HG03521 (cell line): ENCODE data around the gene ANKRD33.
"Not testable (repeated sequence)": the region's sequence is repeated elsewhere in the genome, so short reads cannot be mapped to it uniquely, and the experiment has no call there.

Source experiments
- ATAC-seq: cut with Tn5 transposase; IDR thresholded peaks from one replicate; pipeline ENCODE4 v1.9.1; 2021; ENCODE audit warnings: mild to moderate bottlenecking, moderate library complexity; ENCODE audit not compliant: unreplicated experiment

ANKRD33 gene

DNA sequence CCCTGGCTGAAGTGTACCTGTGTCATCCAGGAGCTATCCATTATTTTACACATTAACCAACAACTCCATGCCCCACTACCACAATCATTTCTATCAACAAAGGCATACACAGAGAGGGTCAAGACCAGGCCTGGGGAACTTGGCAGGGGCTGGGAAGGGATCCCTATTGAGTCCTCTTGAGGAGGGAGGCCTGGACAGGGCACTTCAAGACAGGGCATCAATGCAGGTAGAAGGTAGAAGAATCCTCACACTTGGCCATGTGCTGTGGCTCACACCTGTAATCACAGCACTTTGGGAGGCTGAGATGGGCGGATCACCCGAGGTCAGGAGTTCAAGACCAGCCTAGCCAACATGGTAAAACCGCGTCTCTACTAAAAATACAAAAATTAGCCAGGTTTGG lies 13.4 kb upstream of the ANKRD33 start:
- ATAC-seq = no peak

DNA sequence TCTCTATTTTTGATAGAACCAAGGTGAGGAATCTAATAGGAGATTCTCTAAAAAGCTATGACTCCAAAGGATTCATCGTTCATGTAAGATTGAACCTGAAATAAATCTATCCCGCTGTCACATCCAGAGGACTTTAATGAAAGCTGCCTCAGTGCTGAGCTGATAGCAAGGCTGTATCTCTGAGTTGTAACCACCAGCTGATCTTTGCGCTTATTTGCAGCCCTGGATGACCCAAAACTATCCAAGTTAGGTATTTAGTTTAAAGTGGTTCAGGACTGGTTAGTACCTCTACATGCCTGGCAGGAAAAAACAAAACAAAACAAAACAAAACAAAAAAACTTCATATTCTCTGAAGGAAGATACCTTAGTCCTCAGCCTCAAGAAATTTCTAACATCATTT lies 8.8 kb upstream of the ANKRD33 start:
- ATAC-seq = no peak

DNA sequence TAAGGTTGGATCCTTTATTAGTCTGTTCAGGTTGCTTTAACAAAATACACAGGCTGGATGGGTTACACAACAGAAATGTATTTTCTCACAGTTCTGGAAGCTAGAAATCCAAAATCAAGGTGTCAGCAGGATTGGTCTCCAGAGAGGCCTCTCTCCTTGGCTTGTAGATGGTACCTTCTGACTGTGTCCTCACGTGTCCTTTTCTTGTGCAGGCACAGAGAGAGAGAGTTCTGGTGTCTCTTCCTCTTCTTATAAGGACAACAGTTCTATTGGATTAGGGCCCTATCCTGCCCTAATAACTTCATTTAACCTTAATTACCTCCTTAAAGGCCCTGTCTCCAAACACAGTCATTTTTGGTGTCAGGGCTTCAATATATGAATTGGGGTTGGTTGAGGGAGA lies 4.6 kb upstream of the ANKRD33 start:
- no peak for ATAC-seq

DNA sequence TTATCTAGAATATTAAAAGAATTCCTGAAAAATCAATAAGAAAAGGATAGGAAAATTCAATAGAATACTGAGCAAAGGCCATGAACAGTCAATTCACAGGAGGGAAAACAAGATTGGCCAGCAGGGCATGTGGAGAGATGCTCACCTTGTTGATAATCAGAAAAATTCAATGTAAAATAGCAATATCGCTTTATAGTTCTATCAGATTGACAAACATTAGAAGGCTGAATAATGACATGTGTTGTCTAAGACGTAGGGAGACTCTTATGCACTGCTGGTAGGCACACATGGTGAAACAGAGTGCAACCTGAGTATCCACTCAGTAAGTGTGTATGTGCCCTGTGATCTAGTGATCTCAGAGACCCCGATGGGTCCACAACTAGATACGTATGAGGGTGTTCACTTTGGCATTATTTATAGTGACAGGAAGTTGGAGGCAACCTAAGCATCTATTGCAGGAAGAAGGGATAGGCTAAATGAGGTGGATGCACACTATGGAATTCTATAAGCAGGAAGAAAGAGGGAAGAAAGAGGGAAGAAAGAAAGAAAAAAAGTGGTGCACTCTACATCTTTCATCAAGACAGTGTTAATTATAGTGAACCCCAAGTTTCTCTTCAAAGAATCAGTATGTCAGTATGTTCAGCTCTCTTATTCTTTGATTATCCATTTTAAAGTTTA lies 3.8 kb upstream of the ANKRD33 start:
- ATAC-seq = no peak

DNA sequence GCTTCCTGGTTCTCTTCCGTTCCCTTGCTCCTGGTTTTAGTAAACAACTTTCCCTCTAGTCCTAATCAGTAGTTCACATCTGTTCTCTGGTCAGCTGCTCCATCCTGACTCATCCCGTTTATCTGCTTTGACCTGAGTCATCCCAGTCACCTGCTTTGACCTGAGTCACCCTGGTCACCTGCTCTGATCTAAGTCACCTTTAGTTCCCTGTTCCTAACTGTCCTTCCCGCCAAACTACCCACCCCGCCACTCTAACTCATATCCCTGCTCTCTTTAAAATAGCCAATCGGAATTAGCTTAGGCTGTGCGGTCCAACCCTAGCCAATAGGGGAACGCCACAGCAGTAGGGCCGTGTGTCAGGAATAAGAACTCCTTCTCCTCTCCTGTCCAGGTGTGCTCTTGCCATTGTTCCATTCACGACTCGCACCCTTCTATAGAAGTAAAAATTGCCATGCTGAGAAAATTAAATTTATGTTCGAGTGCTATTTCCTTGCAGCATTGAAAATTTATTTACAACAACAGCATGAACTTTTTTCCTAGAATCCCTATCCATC lies 3.1 kb upstream of the ANKRD33 start:
- ATAC-seq = no peak

DNA sequence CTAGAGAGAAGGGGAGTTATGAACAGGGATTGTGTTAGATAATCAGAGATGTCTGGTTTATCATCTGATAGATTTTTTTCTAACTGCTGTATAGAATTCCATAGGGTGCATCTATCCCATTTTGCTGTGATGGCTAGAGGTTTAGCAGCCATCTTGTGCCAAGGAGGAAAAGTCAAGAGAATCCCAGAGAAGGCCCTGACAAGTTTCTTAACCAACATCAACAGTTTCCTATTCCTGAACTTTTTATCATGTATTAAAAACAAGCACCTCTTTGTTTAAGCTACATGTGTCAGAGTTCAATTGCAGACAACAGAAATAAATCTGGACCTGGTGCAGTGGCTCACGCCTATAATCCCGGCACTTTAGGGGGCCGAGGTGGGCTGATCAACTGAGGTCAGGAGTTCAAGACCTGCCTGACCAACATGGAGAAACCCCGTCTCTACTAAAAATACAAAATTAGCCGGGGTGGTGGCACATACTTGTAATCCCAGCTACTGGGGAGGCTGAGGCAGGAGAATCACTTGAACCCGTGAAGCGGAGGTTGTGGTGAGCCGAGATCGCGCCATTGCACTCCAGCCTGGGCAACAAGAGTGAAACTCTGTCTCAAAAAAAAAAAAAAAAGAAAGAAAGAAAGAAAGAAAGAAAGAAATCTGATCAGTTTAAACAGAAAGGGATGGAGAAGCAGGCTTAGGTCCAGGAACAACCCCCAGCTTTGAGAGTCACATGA lies 2.4 kb upstream of the ANKRD33 start:
- not testable (repeated sequence) for ATAC-seq

DNA sequence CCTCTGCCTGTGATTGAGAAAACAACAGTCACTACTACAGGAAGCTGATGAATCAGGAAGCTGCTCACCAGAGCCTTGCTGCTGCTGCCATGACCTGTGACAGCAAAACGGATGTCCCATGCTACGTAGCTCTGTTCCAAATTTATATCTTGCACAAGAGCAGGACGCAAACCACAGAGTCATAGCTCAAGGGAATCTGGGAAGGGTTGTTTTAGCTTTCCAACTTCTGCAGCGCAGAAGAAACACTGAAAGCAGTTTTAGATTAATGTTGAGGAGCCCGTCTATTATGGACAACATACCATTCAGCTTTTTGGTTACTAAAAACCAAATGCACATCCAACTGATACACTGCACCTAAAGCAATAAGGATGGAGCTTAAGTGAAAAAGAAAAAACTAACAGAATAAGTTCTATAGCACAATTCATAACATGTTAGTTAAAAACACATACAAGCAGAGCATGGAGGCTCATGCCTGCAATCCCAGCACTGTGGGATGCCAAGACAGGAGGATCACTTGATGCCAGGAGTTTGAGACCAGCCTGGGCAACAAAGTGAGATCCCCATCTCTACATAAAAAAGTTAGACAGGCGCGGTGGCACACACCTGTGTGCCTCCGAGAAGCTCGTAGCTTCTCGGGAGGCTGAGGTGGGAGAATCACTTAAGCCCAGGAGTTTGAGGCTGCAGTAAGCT lies 1.7 kb upstream of the ANKRD33 start:
- no peak for ATAC-seq

DNA sequence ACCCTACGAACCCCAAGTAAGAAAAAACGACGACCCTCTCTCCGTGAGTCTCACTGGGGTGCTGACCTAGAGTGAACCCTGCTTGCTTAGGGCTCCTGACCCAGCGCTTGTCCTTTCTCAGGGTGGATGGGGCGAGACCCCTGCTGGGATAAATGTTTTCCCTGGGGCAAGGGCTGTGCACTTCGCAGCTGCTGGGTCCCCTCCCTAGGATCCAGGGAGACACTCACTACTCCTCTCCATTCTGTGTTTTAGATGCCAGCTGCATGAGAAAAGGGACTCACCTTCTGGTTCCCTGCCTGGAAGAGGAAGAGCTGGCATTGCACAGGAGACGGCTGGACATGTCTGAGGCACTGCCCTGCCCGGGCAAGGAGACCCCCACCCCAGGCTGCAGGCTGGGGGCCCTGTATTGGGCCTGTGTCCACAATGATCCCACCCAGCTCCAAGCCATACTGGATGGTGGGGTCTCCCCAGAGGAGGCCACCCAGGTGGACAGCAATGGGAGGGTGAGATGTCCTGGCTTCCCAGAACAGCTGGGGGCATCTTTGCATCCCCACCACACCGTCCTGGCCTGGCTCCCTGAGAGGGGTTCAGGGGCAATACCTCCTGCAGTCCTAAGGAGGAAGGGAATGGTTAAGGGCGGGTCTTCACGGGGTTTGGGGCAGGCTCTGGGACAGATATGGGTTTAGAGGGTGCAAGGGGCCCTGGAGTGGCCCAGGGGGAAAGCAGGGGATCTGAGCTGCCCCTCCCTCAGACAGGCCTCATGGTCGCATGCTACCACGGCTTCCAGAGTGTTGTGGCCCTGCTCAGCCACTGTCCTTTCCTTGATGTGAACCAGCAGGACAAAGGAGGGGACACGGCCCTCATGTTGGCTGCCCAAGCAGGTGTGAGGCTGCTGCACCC lies 663 bp downstream of the ANKRD33 start:
- ATAC-seq = no peak

DNA sequence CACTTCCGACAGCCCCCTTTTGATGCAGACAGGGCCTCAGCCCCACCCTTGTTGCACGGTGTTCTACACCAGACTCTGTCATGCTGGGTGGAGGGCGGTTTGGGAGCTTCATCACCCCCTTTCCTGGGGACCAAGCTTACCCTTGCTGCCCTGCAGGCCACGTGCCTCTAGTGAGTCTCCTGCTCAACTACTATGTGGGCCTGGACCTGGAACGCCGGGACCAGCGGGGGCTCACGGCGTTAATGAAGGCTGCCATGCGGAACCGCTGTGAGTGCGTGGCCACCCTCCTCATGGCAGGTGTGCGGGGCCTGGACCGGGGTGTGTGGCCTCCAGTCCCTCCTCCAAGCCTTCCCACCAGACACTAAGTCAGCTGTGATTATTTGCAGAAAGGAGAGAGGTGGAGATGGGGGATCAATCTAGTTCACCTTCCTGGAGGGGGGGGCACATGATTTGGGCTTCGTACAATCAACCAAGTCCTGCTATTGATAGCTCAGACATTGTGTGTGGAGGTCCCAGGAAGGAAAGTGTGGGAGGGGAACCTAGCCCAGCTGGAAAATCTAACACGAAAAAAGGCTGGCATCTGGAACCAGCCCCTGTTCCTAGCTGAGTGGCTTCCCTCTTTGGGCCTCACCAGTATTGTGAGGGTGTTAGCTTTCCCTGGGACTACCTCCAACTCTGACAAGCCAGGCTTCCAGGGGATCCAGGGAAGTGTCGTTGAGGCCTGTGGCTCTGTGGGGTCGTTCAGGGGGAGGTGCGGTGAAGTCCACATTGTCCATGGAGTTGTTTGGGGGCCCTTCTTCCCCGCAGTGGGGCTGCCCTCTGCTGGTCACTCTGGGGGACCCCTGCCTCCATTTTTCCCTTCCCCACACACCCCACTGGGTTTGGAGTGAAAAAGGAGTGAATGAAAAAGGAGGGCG lies 1.6 kb downstream of the ANKRD33 start:
- ATAC-seq = no peak

DNA sequence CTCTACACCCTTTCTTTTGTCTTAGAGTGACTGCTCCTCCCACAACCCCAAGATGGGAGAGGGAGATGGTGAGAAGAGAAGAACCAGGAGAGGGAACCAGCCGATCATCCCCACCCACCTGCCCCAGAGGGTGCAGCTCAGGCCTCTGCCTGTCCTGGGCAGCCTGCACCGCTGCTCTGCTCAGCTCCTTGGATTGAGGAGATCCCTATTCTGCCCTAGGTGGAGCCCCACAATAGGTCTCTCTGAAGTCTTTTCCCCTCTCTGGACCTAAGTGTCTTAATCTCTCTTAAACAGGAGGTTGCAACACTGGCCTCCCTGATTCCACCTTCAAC lies 2.2 kb downstream of the ANKRD33 start:
- ATAC-seq = no peak

DNA sequence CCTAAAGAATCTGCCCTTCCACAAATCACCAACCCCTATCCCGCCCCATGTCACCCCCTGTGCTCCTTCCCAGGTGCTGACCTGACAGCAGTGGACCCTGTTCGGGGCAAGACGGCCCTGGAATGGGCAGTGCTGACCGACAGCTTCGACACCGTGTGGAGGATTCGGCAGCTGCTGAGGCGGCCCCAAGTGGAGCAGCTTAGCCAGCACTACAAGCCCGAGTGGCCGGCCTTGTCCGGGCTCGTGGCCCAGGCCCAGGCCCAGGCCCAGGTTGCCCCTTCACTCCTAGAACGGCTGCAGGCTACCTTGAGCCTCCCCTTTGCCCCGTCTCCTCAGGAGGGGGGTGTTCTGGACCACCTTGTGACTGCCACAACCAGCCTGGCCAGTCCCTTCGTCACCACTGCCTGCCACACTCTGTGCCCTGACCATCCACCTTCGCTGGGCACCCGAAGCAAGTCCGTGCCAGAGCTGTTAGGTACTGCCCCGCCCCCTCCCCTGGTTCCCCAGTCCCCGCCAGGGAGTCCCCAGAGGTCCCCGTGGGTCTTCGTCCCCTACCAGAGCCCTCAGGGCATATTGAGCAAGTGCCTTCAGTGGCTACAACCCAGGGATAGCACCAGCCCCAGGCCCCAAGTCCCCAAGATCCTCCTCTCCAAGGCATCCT lies 2.7 kb downstream of the ANKRD33 start:
- ATAC-seq = no peak

DNA sequence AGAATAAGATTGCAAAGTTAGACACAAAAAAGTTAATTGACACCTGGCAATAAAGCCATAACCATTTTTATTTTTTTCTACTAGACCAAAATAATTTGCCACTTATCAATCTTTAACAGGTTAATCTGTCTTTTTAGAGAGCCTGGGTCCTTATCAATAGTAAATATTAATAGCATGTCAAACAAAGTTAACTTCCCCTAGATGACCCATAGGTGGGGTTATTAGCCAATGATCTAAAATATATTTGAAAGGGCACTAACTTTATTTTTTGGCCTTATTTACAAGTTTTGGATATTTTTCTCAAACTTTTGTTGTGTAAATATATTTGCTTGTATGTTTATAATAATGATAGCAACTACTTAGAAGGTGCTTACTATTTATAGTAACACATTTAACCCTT lies 3.9 kb downstream of the ANKRD33 start:
- ATAC-seq = no peak

DNA sequence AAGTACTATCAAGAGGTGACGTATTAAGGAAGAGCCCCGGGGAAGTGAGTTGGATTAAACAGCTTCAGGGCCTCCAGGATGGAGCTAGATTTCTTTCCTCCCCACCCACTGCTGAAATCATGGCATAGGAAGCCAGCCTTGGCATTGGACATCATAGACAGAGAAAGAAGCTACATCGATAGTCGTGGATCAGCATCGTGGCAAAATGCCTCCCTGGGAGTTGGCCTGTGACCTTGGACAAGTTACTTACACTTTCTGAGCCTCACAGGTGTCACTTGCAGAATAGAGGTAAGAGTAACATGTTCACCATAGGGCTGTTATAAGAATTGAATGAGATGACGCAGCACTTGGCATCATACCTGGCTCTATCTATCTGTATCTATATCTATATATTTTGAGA lies 5.9 kb downstream of the ANKRD33 start:
- ATAC-seq = no peak

DNA sequence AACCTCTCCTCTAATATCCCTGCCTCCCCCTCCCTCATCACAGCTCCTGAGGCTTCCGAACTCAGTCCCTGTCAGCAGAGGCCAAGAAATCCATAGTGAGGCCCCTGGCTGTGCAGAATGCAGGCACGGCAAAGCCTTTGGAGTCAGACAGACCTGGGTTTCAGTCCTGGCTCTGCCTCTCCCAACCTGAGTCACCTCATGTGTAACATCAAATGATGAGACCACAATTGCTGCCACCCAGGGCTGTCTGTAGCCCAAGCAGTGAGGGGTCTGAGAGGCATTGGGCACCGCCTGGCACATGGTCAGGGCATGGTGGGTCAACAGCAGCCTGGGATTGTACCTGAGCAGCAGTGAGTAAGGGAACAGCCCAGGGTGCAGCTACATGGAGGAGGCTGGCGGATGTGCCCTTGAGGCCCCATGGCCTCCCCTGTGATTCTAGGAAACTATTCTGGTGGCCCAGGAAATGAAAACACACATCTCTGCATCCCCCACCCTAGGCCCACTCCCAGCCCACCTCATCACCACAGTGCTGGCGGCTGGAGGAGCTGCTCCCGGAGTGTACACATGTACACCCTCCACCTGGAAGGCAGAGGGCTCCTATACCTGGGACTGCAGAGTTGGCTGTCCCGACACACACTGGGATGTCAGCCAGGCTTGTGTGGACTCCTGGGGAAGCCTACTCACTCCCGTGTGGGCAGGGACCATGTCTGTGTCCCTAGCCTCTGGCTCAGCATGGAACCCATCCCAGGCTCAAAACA lies 7.7 kb downstream of the ANKRD33 start:
- no peak for ATAC-seq

DNA sequence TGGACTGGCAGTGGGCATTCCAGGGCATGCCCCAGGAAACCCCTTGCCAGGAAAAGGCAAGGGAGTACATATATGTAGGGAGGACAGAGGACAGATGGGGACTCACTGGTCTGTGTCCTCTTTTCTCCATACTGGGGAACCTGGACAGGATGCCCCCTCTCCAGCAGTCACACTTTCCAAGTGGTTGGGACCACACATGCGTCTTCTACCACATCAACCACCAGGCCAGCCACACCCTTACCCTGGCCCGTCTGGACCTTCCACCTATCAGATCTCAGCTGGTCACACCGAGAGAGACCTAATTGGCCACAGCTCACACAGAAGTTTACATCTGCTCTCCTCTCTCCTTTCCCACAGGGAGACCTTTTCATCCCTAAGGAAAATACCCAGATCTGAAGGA lies 8.3 kb downstream of the ANKRD33 start:
- no peak for ATAC-seq

DNA sequence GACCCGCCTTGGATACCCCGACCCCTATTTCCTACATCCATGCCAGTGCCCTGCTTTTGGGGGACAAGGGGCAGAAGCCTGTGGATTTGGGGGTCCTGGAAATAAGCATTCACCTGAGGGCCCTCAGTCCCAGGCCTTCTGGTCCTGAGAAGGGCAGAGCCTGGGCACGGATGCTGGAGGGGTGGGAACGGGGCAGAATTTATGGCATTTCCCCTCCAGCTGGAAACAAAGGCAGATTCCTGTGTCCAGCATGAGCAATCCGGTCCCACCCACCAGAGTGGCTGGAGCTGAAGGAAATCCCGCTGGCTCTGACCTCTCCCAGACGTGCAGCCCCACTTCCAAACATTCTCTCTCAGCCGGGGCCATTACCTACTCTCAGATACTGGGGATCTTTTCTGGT lies 9.3 kb downstream of the ANKRD33 start:
- ATAC-seq = no peak

DNA sequence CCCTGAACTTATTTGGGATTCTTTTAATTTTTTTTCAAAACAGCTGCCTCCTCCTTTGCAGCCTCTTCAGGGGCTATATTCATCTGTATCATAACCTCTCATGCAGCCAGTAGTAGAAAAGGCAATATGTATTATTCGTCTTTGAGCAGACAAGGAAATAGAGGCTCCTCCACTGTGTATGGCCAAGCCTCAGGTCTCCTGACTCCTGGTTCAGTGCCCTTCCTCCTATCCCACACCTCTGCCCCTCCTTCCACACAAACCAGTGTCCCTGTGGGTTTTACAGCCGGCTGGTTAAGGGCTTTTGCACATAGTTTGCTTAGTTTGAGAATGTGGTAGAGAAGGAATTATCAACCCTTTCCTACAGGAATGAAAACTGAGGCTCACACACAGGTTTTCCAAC lies 10.6 kb downstream of the ANKRD33 start:
- no peak for ATAC-seq

DNA sequence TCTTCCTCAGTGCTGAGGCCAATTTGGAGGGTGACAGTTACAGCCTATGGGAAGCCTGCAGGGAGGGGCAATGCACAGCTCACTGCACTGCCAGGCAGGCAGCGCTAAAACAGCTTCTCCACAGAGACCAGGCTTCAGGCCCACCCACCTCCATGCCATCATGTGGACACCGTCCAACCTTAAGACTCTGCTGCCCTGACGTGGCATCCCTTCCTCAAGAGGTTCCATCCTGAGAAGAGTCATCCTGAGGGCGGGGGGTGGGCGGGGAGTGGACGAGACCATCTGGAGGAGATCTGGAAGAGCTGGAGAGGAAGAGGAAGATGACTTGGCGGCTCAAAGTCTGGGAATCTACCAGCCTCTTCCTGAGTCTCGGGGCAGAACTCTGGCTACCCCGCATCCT lies 11.0 kb downstream of the ANKRD33 start:
- ATAC-seq = no peak
